ENCODE results near the gene ZNF77. TPM values are rescaled to one million over a fixed set of nuclear protein-coding genes. Genes with fewer than 3 reads are reported as not detected.
"Not testable (repeated sequence)": the region's sequence is repeated elsewhere in the genome, so short reads cannot be mapped to it uniquely, and the experiment has no call there.

Gene ZNF77
- total and polyA plus RNA-seq, 8 donors, result 3.4 to 10.3 (median 9.3) TPM

DNA sequence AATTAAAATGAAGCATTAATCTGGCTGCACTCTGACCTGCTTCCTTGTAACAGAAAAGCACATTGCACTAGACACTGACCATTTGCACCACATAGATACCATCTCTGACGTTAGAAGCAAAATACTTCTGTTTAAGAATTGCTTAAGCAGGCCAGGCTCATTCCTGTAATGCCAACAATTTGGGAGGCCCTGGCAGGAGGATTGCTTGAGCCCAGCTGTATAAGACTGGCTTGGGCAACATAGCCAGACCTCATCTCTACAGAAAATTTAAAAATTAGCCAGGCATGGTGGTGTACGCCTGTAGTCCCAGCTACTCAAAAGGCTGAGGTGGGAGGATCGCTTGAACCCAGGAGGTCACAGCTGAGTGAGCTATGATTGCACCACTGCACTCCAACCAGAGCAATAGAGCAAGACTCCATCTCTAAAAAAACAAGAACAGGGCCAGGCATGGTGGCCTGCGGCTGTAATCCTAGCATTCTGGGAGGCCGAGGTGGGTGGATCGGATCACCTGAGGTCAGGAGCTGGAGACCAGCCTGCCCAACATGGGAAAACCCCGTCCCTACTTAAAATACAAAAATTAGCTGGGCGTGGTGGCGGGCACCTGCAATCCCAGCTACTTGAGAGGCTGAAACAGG lies 25.5 kb upstream of the ZNF77 start:
- H3K4me3 ChIP-seq, result no peak overlapping the region
- H3K4me1 ChIP-seq, result peaks cover 23 to 57% of the 10 kb centered on the region in 2 donors
- peak; percentile 18 for ATAC-seq
- DNase-seq, result peak in 1 of 4 donors; percentile 20
- H3K27ac ChIP-seq, result peak overlapping the region; percentile 35 to 85
- TF ChIP-seq, protein P1, sequence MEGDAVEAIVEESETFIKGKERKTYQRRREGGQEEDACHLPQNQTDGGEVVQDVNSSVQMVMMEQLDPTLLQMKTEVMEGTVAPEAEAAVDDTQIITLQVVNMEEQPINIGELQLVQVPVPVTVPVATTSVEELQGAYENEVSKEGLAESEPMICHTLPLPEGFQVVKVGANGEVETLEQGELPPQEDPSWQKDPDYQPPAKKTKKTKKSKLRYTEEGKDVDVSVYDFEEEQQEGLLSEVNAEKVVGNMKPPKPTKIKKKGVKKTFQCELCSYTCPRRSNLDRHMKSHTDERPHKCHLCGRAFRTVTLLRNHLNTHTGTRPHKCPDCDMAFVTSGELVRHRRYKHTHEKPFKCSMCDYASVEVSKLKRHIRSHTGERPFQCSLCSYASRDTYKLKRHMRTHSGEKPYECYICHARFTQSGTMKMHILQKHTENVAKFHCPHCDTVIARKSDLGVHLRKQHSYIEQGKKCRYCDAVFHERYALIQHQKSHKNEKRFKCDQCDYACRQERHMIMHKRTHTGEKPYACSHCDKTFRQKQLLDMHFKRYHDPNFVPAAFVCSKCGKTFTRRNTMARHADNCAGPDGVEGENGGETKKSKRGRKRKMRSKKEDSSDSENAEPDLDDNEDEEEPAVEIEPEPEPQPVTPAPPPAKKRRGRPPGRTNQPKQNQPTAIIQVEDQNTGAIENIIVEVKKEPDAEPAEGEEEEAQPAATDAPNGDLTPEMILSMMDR (IDR thresholded peaks at IDR 0.05), result no peak
- H3K9me3 ChIP-seq, result no peaks in the 10 kb centered on the region
- intact Hi-C loops (cut with DNase I), result no loop called here
- no peaks in the 10 kb centered on the region for H3K36me3 ChIP-seq
- H3K27me3 ChIP-seq, result no peaks in the 10 kb centered on the region

DNA sequence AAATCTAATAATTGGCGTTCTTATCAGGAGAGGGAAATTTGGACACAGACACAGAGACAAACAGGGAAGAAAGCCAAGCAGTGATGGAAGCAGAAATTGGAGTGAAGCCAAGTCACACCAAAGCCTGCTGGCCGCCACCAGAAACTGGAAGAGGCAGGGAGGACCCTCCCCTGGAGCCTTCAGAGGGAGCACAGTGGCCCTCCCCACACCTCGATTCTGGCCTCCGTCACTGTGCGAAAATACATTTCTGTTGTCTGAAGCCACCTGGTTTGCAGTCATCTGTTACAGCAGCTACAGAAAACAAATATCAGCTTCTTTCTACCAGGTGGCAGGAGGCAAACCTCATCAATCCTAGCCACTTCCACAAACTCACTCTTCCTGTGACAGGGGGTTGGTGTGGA lies 24.3 kb upstream of the ZNF77 start:
- Histone ChIP-seq H3K27me3 (no peaks in the 10 kb centered on the region), H3K9me3 (no peaks in the 10 kb centered on the region), H3K27ac (peak overlapping the region; percentile 58), H3K36me3 (no peaks in the 10 kb centered on the region), H3K4me3 (no peak overlapping the region), H3K4me1 (peaks cover 15 to 45% of the 10 kb centered on the region in 2 donors)
- intact Hi-C loops (cut with DNase I), result no loop called here
- TF ChIP-seq, protein P1 (IDR thresholded peaks at IDR 0.05), result no peak
- peak in 3 of 4 donors; percentile 20 to 93 (median 90) for DNase-seq
- ATAC-seq, result peak; percentile 21

DNA sequence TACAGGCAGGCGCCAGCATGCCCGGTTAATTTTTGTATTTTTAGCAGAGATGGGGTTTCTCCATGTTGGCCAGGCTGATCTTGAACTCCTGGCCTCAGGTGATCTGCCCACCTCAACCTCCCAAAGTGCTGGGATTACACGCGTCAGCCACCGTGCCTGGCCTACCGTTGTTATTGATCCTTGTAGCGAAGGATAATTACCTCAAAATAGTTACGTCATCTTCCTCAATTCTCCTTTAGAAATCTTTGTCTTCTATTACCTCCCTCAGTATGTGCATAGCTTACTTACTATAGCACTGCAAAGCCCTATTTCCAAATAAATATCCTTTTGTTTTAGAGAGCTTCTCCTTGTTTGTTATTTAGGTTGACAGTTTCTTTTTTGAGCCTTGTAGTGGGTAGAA lies 23.2 kb upstream of the ZNF77 start:
- Histone ChIP-seq H3K27ac (no peak overlapping the region), H3K9me3 (no peaks in the 10 kb centered on the region), H3K4me3 (no peak overlapping the region), H3K36me3 (no peaks in the 10 kb centered on the region), H3K27me3 (no peaks in the 10 kb centered on the region), H3K4me1 (peaks cover 15 to 39% of the 10 kb centered on the region in 2 donors)
- TF ChIP-seq, protein P1 (IDR thresholded peaks at IDR 0.05), result no peak
- ATAC-seq (no peak), DNase-seq (no peak)
- intact Hi-C loops (cut with DNase I), result no loop called here

DNA sequence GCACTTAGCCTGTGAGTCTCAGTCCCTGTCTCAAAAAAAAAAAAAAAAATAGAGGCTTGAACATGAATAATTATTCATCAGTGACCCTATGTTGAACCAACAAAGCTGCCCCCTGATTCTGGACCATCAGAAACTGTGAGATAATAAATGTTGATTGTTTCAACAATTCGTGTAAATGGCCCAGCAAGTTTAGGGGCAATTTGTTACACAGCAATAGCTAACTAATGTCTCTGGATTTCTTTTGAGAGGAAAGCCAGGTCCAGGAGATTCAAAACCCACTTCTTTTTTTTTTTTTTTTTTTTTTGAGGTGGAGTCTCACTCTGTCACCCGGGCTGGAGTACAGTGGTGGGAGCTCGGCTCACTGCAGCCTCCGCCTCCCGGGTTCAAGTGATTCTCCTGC lies 20.1 kb upstream of the ZNF77 start:
- TF ChIP-seq, protein P1 (IDR thresholded peaks at IDR 0.05), result no peak
- Histone ChIP-seq H3K4me1 (peaks cover 5 to 20% of the 10 kb centered on the region in 2 donors), H3K4me3 (no peak overlapping the region), H3K27ac (no peak overlapping the region), H3K36me3 (no peaks in the 10 kb centered on the region), H3K27me3 (no peaks in the 10 kb centered on the region), H3K9me3 (no peaks in the 10 kb centered on the region)
- no peak for ATAC-seq
- DNase-seq, result no peak
- intact Hi-C loops (cut with DNase I), result no loop called here

DNA sequence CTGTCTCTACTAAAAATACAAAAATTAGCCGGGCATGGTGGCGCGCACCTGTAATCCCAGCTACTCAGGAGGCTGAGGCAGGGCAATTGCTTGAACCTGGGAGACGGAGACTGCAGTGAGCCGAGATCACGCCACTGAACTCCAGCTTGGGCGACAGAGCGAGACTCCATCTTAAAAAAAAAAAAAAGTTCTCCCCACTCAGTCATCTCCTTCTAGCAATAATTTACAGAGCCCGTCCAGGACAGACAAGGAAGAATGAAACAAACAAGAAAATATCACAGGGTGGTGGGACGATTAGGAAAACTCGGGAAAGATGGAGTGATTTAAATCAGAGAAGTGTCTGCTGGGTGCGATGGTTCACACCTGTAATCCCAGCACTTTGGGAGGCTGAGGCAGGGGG lies 18.9 kb upstream of the ZNF77 start:
- H3K4me3 ChIP-seq; H3K36me3 ChIP-seq; H3K27ac ChIP-seq; ATAC-seq; intact Hi-C loops (cut with DNase I); DNase-seq; H3K9me3 ChIP-seq; H3K27me3 ChIP-seq: not testable (repeated sequence)
- peaks cover 4 to 12% of the 10 kb centered on the region in 2 donors for H3K4me1 ChIP-seq

DNA sequence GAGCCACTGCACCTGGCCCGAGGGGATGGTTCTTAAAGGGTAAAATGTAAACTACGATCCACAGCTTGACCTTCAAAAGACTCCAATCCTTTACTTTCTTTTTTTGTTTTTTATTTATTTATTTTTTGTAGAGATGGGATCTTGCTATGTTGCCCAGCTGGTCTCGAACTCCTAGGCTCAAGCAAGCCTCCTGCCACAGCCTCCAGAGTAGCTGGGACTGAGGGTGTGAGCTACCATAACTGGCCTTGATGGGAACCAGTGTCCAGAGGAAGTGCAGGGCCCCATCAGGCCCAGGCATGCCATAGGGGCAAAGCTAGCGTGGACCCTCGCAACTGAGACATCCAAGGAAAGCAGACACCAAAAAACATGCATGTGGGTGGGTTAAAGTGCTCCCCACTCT lies 18.4 kb upstream of the ZNF77 start:
- ATAC-seq, result no peak
- Histone ChIP-seq H3K36me3 (no peaks in the 10 kb centered on the region), H3K4me3 (no peak overlapping the region), H3K27ac (no peak overlapping the region), H3K27me3 (no peaks in the 10 kb centered on the region), H3K9me3 (no peaks in the 10 kb centered on the region), H3K4me1 (peaks cover 0 to 7% of the 10 kb centered on the region in 2 donors)
- intact Hi-C loops (cut with DNase I), result no loop called here
- TF ChIP-seq, protein P1 (IDR thresholded peaks at IDR 0.05), result no peak
- DNase-seq, result no peak
